GM19452 (cell line): ENCODE measurements around the gene TBATA.

Source experiments
- ATAC-seq: cut with Tn5 transposase; IDR thresholded peaks from one replicate; pipeline ENCODE4 v1.9.1; 2021; ENCODE audit not compliant: unreplicated experiment

TBATA gene

GRCh38 chr10:70763567-70763966 is 21.6 kb downstream of the TBATA start:
- no peak for ATAC-seq

GRCh38 chr10:70762441-70763175 is 22.6 kb downstream of the TBATA start:
- no peak for ATAC-seq

GRCh38 chr10:70761727-70762350 is 23.3 kb downstream of the TBATA start:
- no peak for ATAC-seq

DNA sequence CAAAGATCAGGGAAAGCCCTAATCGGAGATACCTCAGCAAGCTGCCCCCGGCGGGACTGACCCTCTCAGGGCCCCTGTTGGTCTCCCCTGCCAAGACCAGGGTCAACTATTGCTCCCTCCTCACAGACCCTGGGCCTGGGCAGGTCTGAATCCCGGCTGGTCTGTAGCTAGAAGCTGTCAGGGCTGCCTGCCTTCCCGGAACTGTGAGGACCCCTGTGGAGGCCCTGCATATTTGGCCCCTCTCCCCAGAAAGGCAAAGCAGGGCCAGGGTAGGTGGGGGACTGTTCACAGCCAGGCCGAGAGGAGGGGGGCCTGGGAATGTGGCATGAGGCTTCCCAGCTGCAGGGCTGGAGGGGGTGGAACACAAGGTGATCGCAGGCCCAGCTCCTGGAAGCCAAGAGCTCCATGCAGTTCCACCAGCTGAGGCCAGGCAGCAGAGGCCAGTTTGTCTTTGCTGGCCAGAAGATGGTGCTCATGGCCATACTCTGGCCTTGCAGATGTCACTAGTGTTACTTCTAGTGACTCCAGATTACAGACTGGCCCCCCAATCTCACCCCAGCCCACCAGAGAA is 24.1 kb downstream of the TBATA start:
- ATAC-seq = no peak

DNA sequence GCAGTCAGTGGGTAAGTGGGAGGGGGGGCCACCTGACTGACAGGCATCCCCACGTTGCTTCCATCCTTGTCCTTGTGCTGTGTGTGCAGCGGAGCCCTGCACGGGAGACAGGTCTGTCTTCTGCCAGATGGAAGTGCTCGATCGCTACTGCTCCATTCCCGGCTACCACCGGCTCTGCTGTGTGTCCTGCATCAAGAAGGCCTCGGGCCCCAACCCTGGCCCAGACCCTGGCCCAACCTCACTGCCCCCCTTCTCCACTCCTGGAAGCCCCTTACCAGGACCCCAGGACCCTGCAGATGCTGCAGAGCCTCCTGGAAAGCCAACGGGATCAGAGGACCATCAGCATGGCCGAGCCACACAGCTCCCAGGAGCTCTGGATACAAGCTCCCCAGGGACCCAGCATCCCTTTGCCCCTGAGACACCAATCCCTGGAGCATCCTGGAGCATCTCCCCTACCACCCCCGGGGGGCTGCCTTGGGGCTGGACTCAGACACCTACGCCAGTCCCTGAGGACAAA is 24.8 kb downstream of the TBATA start:
- ATAC-seq = no peak

DNA sequence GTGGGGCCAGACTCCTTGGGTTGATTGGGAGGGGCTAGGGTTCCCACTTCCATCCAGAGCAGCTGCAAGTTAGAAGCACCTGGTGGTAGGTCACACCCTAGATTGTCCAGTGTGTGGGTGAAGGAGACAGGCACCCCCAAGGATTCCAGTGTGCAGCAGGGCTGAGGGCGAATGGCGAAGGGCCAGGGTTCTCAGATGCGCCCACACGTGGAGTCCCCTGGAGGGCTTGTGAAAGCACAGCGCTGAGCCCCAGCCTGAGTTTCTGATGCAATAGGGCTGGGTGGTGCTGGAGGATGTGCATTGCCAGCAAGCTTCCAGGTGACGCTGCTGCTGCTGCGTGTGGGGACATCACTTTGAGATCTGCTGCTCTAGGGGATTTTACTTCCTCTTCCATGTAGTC is 25.4 kb downstream of the TBATA start:
- ATAC-seq = no peak

DNA sequence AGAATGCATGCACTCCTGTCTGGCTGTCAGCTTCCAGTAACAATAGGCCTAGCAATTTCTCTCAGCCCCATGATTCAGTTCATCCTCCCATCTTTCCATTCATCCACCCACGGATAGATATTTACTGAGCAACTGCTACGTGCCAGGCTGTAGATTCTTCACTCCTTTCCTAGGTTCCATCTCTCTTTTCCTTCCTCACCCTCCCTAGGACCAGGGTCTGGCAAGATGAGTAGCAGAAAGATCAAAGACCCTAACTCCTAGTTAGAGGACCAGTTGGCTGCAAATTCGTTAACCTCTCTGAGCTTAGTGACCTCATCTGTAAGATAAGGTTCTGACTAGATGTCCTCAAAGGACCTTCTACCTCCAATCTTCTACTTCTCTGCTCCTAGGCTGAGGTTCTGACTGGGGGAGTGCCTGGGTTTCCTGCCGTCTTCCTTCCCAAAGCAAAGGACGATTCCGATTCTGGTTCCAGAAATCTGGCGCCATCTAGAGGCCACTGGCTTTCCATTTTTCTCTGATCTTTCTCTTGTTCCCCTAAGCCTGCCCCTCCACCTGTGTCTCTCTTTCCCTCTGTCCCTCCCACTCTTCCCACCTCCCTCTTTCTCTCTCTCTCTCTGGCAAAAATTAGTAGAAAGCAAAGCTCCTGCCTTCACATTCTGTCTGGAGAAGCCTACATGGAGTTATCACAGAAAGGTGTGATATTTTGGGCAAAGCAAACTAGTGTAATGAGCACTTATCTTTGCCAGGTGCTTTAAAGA is 26.2 kb downstream of the TBATA start:
- ATAC-seq = no peak

GRCh38 chr10:70757856-70758255 is 27.3 kb downstream of the TBATA start:
- ATAC-seq = no peak

DNA sequence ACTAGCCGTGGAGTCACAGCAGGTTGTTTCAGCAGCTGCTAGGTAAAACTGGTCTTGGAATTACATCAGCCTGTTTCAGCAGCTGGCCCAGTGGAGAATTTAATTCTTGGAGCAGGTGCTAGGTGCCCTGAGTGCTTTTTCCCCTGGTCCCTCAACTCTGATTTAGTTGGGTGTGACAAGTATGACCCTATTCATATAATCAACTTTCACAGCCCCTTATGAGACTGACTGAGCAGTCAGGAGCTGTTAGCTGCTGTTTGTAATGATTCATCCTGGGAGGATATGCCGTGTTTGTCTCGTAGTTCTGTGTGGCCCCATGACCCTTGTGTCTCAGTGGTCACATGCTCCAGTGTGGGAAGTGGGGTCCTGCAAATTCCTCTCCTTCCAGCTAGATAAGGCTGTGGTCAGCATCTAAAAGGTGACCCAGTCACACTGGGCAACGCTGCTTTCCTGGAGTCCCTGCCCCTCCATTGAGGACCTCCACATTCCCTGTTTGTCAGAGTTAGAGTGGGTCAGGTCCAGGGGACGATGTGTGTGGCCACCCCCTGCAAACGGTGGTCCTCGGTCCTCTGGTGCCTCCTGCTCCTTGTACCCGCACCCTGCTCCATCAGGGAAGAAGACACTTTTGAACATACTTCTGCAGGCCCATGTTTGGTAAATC is 28.3 kb downstream of the TBATA start:
- no peak for ATAC-seq

GRCh38 chr10:70753841-70754621 is 31.1 kb downstream of the TBATA start:
- no peak for ATAC-seq

- no peak for ATAC-seq
These were observed 32.0 kb downstream of the TBATA start for GRCh38 chr10:70753026-70753663.

DNA sequence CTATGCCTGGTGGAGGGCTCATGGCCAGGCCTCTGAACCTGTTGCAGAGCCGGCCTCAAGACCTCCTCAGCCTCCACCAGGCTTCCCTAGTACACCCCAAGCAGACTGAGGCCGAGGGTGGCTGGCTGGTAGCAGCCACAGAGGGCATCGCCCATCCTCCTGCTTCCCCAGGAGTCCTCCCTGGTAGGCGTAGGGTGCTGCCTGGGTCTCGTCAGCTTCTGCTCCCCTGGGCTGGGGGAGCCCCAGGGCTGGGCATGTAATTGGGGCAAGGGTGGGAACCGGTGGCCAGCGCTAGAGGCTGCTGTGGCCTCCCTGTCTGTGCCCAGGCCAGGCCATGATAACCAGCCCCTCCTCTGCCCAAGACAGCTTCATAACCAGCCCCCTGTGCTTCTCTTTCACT is 32.6 kb downstream of the TBATA start:
- no peak for ATAC-seq

DNA sequence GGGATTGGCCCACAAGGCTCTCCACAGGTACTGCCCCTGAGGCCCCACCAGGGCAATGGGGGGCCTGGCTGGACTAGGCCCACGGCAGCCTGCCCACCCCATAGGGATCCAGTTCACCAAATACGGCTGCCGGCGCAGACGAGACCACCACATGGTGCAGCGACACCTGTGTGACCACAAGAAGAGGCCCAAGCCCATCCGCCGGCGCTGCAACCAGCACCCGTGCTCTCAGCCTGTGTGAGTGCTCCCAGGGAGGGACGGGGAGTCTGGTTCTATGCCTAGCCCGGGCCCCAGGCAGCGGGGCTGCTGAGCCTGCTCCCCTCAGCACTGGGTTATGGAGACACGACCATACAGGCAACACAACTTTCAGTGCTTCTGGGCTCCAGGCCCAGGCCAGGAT is 33.2 kb downstream of the TBATA start:
- ATAC-seq = no peak

- ATAC-seq = no peak
These were observed 33.8 kb downstream of the TBATA start for GRCh38 chr10:70751356-70751755.

DNA sequence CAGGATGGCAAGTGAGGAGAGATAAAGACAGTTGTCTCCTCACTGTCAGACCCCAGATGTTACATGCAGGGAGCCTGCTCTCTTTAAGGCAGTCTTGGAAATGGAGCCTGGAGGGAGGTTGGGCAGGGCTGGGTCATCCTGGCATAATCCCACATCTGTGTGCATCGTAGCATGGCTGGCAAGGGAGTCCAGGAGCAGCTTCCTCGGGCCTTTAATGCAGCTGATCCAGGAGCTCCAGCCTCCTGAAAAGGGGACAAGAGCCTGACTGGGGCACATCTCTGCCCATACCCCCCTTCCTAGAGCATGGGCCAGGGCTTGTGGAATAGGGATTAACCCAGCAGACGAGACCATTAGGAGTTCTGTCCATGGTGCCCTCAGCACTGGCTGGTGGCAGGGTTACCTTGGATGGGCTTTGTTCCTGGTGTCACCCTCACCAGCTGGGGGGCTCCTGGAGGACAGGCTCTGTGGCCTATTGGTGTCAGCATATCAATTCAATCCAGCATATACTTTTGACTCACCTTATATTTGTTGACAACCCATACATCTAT is 34.9 kb downstream of the TBATA start:
- no peak for ATAC-seq

DNA sequence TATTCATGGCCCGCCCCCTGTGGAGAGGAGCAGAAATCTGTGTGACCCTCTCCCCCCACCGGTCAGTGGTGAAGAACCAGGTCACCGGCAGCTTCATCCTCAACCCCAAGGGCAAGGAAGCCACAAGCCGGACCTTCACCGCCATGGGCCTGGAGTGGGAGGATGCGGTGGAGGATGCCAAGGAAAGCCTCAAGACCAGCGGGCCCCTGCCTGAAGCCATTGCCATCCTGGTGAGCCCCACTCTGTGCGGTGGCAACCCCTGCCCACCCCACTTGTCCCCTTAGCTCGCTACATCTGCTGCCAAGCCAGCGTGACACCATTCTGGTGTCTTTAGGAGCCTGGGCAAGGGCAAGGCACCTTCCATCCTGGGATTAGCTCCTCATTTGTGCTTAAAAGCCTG is 35.4 kb downstream of the TBATA start:
- no peak for ATAC-seq

GRCh38 chr10:70748801-70749573 is 36.2 kb downstream of the TBATA start:
- no peak for ATAC-seq

GRCh38 chr10:70748305-70748704 is 36.9 kb downstream of the TBATA start:
- ATAC-seq = no peak
